Measurements from ENCODE around the gene PPP3R1.
A peak's percentile ranks its signal among the peaks of the same experiment; 100 is the strongest.

Gene PPP3R1

DNA sequence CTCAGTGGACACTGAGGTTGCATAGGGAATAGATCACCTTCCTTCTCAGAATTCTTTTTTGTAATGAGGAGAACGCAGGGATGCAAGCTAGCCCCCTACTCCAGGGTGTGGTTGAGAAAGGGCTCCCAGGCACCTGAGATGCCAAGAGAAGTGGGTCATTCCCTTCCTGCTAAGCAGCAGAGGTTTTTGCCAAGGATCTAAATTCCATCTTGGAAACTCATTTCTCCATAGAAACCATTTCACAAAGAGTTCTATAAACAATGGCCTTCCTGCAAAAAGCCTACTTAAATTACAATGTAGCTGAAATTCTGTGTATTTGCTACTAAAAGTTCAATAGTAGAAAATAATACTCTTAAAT, 3.7 kb upstream of the PPP3R1 start:
- no peak for DNase-seq

DNA sequence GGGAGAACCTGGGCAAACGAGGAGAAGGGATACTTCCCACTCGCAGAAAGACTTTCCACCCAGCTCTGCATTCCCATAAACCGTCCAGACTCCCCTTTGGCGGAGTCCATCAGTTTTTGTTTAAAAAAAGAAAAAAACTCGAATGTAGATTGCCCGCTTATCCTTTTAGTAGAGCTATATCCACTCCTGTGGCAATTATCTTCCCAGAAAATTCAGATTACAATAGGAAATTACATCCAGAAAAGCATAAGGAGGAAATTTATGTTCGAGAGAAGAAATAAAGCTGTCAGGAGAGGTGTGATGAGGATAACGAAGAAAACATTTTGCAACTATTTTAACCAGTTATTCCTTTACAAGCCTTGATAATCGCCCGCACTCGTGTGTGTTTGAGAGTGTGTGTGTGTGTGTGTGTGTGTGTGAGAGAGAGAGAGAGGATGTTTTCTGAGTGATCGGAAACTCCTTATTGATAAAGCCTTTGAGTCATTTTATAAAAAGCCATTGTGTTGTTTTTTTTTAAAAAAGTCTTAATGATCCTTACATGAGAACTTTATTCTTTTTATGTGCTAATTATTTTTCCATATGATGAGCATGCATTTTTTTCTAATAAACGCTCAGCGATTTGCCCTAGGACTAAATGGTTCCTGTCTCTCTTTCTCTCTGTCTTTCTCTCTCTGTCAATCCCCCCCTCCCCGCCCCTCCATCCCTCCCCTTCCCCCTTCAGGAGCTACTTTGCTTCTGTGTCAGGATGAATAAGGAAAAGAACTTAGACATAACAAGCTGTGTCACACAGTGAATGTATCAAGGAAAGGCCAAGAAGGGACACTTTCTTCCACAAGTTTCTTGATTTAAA, 1.1 kb upstream of the PPP3R1 start:
- DNase-seq: peak; percentile 32

DNA sequence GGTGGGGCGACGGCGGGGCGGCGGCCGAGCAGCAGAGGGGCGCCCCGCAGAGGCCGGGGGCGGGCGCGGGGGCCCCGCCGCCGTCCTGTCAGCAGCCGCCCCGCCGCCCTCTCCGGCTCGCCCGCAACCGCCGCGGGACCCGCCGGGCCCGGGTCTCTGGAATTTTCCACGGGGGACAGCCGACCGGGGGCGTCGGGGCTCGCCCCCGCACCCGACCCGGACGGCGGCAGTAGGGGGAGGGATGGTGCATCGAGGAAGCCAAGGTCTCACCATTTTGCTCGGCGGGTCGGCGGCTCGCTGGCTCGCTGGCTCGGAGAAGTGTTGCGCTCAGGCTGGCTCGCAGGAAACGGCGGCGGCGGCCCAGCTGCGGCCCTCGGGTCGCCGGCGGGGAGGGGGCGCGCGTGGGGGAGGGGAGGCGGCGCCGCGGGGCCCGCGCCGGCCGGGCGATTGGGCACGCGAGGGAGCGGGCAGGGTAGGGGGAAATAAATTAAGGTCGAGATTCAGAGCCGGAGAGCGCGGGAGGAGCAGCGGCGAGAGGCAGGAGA, 405 bp downstream of the PPP3R1 start:
- no peak for DNase-seq

DNA sequence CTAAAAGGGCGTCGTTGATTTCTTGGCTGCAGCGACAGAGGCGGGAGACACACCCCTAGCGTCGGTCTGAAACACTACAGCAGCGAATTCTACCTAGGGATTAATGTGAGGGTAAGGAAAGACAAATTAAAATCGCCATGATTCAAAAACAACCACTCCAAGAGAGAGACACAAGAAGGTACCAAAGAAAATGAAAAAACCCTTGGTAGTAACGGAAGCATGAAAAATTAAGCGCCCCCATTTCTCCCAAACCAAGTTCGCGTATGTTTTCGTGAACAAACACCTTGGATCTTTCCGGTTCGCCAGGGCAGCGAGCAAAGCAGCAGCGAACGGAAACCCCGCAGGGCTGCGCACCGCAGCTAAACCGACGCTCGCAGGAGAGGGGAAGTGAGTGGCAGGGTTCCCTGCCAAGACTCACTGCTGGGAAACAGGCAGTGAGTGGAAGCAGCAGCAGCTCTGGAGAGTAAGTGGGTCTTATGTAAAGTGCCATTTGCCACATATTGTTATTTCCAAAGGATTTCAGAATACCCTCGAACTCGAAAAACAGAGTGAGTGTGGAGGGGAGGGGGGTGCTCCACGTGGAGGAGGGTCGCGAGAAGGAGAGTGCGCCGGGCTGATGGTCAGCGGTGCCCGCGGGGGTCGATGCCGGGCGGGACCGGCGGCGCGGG, 1.0 kb downstream of the PPP3R1 start:
- peak; percentile 94 for DNase-seq

DNA sequence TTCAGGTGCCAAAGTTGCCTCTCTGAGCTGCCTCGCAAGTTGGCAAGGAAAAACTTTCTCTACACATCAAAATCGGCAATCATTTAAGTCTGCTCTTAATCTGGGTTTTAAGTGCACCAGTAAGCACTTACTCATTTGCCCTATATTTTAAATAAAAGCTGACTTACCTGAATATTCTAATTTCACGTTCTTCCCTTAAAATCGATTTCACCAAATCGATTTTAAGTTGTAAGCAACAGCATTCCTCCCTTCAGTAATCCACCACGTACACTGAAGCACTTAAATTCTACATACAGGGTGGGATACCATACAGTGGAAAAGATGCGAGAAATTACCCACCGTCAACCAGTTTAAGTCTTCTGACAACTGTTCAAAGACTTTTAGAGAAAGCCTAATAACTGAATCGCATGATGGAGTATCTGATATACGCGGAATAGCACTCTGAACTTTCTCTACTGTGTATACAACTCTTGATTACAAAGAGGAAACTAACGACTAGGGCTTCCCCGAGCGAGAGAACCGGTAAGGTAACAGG, 1.6 kb downstream of the PPP3R1 start:
- no peak for DNase-seq

DNA sequence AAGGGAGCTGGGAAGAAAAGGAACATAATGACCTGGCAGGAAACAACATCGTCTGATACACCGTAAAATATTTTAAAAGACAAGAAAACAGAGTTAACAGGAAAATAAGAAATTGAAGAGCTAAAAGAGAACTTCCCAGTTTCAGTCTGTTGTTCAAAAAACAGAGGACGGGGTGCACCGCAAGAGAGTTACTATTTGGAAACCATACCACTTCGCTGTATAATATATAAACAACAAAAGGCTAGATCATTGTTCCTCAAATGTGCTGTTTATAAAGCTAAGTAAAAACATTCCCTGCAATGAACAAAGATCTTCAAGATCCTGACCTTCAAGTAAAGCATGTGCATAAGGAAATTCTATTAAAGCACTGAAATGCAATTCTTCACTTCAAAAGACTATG, 2.1 kb downstream of the PPP3R1 start:
- DNase-seq: no peak

DNA sequence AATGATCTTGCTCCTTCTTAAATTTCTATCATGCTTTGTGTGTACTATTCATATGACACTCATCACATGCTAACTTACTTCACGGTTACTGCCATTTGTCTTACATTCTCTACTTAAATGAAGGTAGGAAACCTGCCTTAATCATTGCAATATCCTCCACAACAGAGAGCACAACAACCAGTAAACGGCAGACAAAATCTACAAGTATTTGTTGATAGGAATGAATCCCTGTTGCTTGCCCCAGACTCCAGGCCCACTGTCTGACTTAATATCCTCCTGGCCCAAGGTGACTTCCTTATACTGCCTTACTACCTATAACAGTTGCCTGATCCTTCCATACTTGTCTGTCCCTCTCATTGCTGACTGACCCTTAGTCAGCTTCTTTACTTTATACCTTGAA, 3.5 kb downstream of the PPP3R1 start:
- no peak for DNase-seq

DNA sequence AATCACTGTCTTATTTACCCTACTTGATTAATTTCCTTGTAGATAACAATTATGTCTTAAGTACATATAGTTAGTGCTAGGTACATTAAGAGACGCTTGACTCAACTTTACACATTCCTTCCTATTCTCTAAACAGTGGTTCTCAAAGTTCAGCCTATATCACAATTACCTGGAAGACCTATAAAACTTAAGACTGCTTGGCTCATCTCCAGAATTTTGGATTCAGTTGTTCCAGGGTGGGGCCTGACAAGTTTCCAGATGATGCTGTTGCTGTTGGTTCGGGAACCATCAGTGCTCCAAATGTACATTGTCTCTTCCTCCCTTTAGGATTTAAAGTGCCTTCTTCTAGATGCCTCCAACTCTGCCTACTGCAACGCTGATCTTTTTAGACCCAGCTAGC, 4.0 kb downstream of the PPP3R1 start:
- no peak for DNase-seq

DNA sequence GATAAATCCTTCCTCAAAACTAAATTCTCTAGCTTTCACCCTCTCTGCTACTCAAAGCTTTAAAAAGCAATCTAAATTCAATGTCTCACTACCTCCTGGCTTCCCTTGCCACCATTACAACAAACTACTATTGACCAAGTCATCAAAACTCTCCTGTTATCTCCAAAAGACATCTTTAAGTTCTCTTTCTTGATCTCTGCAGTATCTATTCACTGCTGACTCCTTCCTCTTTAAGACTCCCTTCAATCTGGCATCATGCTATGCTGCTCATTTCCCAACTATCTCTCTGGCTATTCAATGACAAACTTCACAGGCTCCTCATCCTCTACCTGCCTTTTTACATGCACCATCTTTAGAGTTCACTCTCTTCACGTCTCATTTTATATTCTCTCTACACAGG, 5.9 kb downstream of the PPP3R1 start:
- DNase-seq: no peak

DNA sequence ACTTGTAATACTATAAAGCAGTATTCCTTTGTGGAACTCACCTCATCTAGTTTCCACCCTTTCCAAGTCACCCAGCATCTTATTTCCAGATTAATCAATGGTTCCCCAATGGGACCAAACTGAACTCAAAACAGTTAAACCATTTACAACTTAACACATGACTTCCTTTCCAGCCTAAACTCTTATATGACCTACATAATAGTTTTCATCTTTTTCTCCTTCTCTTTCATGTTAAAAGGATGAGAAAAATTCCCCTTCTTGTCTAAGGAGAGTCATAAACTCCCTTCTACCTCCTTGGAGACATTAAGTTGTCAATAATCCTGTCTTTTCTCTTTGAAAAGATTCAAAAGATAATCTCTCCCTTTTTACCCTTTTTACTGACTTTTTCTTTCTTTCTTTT, 6.7 kb downstream of the PPP3R1 start:
- DNase-seq: no peak

DNA sequence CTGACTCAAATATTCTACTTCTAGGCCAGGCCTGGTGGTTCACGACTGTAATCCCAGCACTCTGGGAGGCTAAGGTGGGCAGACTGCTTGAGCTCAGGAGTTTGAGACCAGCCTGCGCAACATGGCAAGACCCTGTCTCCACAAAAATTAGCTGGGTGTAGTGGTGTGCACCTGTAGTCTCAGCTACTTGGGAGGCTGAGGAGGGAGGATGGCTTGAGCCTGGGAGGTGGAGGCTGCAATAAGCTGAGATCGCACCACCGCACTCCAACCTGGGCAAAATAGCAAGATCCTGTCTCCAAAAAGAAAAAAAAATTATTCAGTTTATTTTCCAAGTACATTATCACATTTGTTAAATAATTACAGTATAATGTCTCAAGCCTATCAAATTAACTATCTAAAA, 7.3 kb downstream of the PPP3R1 start:
- DNase-seq: no peak

DNA sequence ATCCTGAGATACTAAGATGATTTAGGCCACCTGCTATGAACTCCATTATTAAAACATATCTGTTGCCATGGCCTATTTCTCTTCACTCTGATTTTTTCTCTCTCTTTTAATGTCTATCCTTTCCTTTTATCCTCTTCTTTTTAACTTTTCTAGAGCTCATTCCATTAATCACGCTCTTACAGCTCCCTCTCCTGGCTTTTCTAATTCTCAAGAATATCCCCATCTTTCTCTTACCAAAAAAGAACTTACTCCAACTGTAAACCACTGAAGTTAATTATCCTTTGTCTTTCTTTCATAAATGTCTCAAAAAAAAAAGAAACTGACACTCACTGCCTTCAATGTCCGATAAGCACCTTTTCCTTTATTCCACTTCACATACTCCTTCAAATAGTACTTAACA, 7.9 kb downstream of the PPP3R1 start:
- no peak for DNase-seq

DNA sequence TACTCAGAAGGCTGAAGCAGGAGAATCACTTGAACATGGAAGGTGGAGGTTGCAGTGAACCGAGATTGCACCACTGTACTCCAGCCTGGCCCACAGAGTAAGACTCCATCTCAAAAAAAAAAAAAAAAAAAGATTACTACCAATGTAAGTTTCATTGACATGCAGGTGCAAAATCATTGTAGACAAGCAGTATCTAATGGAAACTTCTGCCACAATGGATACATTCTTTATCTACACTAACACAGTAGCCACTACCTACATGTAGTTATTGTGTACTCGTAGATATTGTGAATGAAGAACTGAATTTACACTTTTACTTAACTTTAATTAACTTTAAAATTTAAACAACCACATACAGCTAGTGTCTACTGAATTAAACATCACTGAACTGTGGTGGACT, 10.6 kb downstream of the PPP3R1 start:
- DNase-seq: no peak

DNA sequence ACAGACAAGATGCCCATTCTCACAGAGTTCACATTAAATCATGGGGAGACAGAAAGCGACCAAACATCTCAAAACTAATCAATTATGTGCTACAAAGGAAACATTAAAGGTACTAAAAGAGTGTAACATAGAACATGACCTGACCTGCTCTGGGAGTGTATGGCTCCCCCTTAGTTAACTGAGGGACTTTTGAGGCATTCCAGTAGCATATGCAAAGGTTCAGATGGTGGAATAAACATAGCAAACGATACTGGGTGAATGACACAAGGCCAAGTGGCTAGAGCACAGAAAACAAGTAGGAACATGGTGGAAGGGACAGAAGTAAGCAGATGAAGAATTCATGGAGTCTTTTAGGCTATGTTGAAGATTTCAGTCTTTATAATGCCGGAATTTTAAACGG, 11.9 kb downstream of the PPP3R1 start:
- no peak for DNase-seq

DNA sequence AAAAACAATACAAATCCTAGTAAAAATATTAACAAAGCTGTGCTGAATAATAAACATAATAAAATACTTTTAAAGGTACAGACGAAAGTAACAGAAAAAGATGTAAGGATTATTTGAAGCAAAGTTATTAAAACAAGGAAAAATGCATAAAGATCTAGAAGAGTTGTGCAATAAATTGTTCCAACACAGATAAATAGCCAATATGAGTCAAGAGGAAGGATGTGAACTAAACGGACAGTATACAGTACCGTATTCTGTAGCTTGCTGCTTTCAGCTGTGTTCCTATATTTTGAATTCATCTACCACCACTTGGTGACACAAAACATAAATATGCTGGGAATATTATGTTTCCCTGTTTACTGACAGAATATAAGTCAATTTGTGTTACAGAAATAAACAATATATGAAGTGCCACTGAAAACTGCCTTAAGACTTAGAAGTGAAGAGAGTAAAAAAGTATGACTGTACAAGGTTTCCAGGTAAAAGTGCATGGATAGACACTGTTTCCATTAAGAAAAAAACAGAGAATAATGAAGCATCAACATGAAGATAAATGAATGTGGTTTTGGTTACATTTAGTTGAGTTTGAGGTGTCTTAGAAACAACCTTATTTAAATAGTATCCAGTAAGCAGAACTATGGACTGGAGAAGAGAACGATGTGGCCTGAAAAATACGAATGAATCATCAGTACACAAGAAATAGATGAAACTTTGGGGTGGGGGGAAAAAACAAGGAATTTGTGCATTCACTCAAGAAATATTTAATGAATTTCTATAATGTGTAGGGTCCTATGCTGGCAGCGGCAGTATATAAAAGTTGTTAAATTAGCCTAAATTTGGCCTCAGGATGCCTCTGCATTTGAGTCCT, 13.1 kb downstream of the PPP3R1 start:
- DNase-seq: no peak

DNA sequence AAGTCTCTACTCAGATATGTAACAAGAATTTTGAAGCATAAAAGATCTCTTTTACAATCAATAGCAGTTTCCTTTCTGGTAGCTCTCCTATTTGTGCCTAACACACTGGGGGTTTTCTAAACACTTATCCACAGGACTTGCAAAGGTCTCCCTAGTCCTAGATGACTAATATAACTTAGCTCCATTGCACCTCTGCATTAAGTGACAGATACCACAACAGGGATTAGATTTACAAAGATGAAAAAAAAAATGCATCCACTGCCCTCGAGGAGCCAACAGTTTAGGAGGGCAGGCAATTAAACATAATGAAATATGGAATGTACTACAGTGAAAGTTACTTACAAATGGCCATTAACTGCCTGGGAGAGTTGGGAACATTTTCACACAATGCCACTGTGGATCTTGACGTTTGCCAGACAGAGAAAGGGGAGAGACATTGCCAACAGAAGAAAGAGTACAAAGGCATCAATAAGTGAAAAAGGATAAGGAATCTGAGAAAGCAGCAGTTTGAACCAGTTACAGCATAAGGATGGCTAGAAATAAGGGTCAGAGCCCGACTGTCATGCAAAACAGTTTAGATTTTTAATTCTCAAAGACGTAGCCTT, 14.3 kb downstream of the PPP3R1 start:
- DNase-seq: no peak

DNA sequence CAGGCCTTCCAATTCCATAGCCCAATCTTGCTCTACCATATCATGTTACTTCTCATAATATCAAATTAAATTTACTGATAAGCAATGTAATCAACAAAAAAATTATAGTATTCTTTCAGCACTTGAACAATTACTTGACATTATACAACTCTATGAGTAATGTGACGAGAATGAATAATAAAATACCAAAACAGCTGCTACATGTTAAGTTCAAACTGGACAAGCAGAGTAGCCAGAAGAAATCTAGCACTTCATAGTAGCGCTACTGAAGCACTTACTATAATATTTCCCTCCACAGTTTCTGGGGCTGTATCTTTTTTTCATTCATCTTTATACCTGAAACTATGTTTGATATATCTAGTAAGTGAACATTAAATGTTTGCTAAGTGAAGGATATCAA, 14.9 kb downstream of the PPP3R1 start:
- no peak for DNase-seq

DNA sequence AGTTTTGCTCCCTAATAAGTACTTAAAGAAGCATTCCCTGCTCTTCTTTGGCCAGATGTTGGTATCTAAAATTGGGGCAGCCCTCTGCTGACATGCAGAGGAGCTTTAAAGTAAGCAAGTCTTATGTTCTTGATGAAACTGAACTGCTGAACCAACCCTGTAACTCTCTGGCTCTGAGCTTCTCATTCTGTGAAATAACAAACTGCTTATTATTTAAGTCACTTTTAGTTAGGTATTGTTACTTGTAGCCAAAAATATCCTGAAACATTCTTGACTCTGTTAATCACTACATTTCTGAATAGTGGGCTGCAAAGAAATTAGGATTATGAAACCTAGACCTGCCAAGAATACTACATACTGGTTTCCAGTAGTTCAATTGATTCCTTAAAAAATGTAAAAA, 15.5 kb downstream of the PPP3R1 start:
- no peak for DNase-seq

DNA sequence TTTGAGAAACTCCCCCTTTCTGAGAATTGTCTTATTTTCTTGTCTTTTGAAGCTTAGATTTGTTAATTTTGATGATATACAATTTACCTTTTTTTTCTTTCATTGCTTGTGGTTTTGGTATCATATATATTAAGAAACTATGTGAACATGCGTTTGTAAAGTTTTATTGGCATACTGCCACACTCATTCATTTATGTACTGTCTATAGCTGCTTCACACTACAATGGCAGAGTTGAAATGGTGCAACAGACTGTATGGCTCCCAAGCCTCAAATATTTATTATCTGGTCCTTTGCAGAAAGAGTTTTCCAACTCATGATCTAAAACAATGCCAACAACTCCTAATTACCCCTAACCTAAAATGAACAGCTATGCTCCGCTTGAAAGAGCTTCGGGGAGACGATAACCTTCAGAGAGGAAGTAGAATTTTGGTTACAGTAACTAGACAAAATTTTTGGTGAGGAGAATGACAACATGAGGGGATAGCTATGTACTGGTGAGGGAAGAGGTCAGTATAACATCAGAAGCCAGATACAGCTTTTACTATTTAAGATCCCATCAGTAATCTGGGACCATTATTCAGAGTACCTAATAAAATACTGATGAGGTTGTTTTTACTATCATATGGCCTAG, 16.1 kb downstream of the PPP3R1 start:
- no peak for DNase-seq

DNA sequence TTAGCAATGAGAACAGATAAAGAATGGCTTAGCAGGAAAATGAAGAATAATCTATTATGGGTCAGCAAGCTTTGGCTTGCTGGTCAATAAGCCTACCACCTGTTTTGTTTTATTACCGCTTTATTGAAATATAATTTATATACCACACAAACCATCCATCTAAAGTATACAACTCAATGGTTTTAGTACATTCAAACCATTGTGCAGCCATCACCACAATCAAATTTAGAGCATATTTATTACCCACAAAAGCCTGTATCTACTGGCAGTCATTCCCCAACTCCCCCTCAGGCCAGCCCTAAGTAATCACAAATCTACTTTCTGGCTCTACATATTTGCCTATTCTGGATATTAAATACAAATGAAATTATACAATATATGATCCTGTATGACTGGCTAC, 17.2 kb downstream of the PPP3R1 start:
- no peak for DNase-seq

DNA sequence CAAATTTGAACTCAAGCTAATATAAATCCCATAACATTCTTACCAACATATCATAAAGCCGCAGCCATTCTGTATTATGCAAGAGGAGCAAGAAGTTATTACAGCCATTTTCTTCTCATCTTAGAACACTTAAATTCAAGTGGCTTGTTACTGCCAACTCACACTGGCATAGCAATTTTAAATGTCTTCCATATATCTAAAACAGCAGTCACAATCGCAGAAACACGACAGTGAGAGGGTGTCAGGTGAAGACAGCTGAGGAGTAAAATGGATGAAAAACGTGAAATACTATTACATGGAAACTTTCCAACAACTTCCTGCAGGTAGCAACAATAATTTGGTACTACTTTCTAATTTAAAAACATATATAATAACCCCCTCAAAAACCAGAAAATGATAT, 17.9 kb downstream of the PPP3R1 start:
- DNase-seq: no peak

DNA sequence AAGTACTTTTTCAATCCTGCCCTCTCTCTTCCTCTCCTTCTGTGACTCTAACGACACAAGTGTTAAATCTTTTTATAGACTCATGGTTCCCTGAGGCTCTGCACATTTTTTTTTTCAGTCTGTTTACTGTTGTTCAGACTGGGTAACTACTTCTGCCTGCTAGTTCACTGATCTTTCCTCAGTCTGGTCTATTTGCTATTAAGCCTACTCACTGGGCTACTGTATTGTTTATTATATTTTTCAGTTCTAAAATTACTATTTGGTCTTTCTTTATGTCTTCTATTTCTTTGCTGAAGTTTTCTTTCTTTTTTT, 21.3 kb downstream of the PPP3R1 start:
- no peak for DNase-seq
